WTC11 (cell line): ENCODE measurements around the gene MTUS2. TPM values are rescaled to one million over a fixed set of nuclear protein-coding genes. Genes with fewer than 3 reads are reported as not detected.

Experiments used
- ATAC-seq: fragments of 200-7000 bp; cut with Tn5 transposase; 2 replicates; pipeline ENCODE4 v1.10.0; 2021; ENCODE audit warnings: mild to moderate bottlenecking, moderate library complexity
- CTCF ChIA-PET: fragments of 300-600 bp; sonication (Branson Sonifier 250); formaldehyde crosslinking; loops from one replicate; lab custom pipeline; 2021; ENCODE audit warnings: antibody characterized with exemption; lab: Charles Lee
- POLR2A ChIA-PET: fragments of 350-600 bp; sonication (Branson Sonifier 250); formaldehyde crosslinking; loops from one replicate; lab custom pipeline; 2021; ENCODE audit warnings: antibody characterized with exemption; lab: Charles Lee
- DNase-seq: peaks from one replicate; pipeline ENCODE4 v3.0.0; 2021; ENCODE audit warnings: low spot score
- H3K27ac Mint-ChIP-seq: 2 replicates; pipeline ENCODE4 v1.8.0; 2021; ENCODE audit warnings: mixed read lengths
- H3K27me3 Mint-ChIP-seq: 2 replicates; pipeline ENCODE4 v1.8.0; 2021; ENCODE audit warnings: low read depth, mild to moderate bottlenecking, moderate library complexity, mixed read lengths
- H3K36me3 Mint-ChIP-seq: 2 replicates; pipeline ENCODE4 v1.8.0; 2021; ENCODE audit warnings: mixed read lengths
- H3K4me1 Mint-ChIP-seq: 2 replicates; pipeline ENCODE4 v1.8.0; 2022; ENCODE audit warnings: mixed read lengths
- H3K4me3 Mint-ChIP-seq: 2 replicates; pipeline ENCODE4 v1.8.0; 2021; ENCODE audit warnings: mild to moderate bottlenecking, moderate library complexity, mixed read lengths
- H3K9me3 Mint-ChIP-seq: 2 replicates; pipeline ENCODE4 v1.8.0; 2021; ENCODE audit warnings: mixed read lengths
- ERG ChIP-seq: fragments of 250-450 bp; sonication (Bioruptor Pico); IDR thresholded peaks from 2 replicates; pipeline ENCODE4 v1.8.0; 2021; ENCODE audit warnings: mild to moderate bottlenecking
- FOXK1 ChIP-seq: sonication (generic); formaldehyde crosslinking; IDR thresholded peaks from 2 replicates; pipeline ENCODE4 v1.8.0; 2022; ENCODE audit warnings: mild to moderate bottlenecking, moderate library complexity, missing genetic modification reagents
- HMGXB4 ChIP-seq: sonication (generic); formaldehyde crosslinking; IDR thresholded peaks from 2 replicates; pipeline ENCODE4 v1.8.1; 2023; ENCODE audit warnings: mild to moderate bottlenecking, moderate library complexity, missing genetic modification reagents
- JUN ChIP-seq: sonication (generic); formaldehyde crosslinking; IDR thresholded peaks from 2 replicates; pipeline ENCODE4 v1.8.0; 2023; ENCODE audit warnings: mild to moderate bottlenecking, missing genetic modification reagents
- NR1H2 ChIP-seq: sonication (generic); formaldehyde crosslinking; IDR thresholded peaks from 2 replicates; pipeline ENCODE4 v1.9.0; 2021; ENCODE audit warnings: mild to moderate bottlenecking, moderate library complexity, missing genetic modification reagents
- OVOL2 ChIP-seq: fragments of 250-450 bp; sonication (Bioruptor Pico); IDR thresholded peaks from 2 replicates; pipeline ENCODE4 v1.9.0; 2021; ENCODE audit warnings: mild to moderate bottlenecking, borderline replicate concordance
- PRRX2 ChIP-seq: fragments of 250-450 bp; sonication (Bioruptor Pico); IDR thresholded peaks from 2 replicates; pipeline ENCODE4 v1.8.0; 2021; ENCODE audit warnings: mild to moderate bottlenecking
- SMAD3 ChIP-seq: sonication (generic); formaldehyde crosslinking; IDR thresholded peaks from 2 replicates; pipeline ENCODE4 v1.8.0; 2022; ENCODE audit warnings: missing genetic modification reagents, mild to moderate bottlenecking, borderline replicate concordance
- USF1 ChIP-seq: sonication (generic); formaldehyde crosslinking; IDR thresholded peaks from 2 replicates; pipeline ENCODE4 v1.8.0; 2022; ENCODE audit warnings: mild to moderate bottlenecking, missing genetic modification reagents
- total RNA-seq: library from RNA; stranded (reverse); gene quantifications from 3 replicates; pipeline ENCODE4 v1.2.3, GENCODE V29; 2021
- TF ChIP-seq, protein P1 (sequence below): sonication (generic); formaldehyde crosslinking; IDR thresholded peaks from 2 replicates; pipeline ENCODE4 v1.8.0; 2023; ENCODE audit warnings: missing genetic modification reagents, mild to moderate bottlenecking, borderline replicate concordance
- TF ChIP-seq, protein P2 (sequence below): sonication (generic); formaldehyde crosslinking; IDR thresholded peaks from 2 replicates; pipeline ENCODE4 v1.8.0; 2022; ENCODE audit warnings: mild to moderate bottlenecking, missing genetic modification reagents
- TF ChIP-seq, protein P3 (sequence below): sonication (generic); formaldehyde crosslinking; IDR thresholded peaks from 2 replicates; pipeline ENCODE4 v1.8.1; 2023; ENCODE audit warnings: mild to moderate bottlenecking, missing genetic modification reagents, moderate library complexity
- TF ChIP-seq, protein P4 (sequence below): fragments of 250-450 bp; sonication (Bioruptor Pico); conservative IDR thresholded peaks from 2 replicates; pipeline ENCODE4 v1.9.0; 2021; ENCODE audit warnings: mild to moderate bottlenecking
- TF ChIP-seq, protein P5 (sequence below): sonication (generic); formaldehyde crosslinking; IDR thresholded peaks from 2 replicates; pipeline ENCODE4 v1.8.0; 2022; ENCODE audit warnings: mild to moderate bottlenecking, missing genetic modification reagents

Gene MTUS2
- total RNA-seq, 1 experiment from 2014 or later: 0.22 TPM

DNA sequence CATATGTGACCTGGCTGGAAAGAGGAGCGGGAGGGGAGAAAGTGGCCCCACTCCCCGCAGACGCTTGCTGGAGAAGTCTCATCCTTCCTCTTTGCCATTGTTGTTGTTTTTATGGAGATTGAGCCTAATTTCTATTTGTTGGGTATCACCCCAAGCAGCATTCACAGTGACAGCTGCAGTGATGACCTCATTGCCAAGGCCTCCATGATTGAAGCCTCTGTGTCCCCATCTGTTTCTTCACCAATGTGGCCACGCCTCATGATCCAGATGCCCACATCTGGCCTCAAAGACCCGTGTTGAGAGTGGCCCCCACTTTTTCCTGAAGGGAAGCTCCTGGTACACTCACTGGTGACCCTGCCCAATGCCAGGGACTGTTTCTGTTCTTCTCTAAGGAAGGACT lies 621.2 kb downstream of the MTUS2 start (continued):
- TF ChIP-seq, protein P1, sequence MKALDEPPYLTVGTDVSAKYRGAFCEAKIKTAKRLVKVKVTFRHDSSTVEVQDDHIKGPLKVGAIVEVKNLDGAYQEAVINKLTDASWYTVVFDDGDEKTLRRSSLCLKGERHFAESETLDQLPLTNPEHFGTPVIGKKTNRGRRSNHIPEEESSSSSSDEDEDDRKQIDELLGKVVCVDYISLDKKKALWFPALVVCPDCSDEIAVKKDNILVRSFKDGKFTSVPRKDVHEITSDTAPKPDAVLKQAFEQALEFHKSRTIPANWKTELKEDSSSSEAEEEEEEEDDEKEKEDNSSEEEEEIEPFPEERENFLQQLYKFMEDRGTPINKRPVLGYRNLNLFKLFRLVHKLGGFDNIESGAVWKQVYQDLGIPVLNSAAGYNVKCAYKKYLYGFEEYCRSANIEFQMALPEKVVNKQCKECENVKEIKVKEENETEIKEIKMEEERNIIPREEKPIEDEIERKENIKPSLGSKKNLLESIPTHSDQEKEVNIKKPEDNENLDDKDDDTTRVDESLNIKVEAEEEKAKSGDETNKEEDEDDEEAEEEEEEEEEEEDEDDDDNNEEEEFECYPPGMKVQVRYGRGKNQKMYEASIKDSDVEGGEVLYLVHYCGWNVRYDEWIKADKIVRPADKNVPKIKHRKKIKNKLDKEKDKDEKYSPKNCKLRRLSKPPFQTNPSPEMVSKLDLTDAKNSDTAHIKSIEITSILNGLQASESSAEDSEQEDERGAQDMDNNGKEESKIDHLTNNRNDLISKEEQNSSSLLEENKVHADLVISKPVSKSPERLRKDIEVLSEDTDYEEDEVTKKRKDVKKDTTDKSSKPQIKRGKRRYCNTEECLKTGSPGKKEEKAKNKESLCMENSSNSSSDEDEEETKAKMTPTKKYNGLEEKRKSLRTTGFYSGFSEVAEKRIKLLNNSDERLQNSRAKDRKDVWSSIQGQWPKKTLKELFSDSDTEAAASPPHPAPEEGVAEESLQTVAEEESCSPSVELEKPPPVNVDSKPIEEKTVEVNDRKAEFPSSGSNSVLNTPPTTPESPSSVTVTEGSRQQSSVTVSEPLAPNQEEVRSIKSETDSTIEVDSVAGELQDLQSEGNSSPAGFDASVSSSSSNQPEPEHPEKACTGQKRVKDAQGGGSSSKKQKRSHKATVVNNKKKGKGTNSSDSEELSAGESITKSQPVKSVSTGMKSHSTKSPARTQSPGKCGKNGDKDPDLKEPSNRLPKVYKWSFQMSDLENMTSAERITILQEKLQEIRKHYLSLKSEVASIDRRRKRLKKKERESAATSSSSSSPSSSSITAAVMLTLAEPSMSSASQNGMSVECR: no peak

DNA sequence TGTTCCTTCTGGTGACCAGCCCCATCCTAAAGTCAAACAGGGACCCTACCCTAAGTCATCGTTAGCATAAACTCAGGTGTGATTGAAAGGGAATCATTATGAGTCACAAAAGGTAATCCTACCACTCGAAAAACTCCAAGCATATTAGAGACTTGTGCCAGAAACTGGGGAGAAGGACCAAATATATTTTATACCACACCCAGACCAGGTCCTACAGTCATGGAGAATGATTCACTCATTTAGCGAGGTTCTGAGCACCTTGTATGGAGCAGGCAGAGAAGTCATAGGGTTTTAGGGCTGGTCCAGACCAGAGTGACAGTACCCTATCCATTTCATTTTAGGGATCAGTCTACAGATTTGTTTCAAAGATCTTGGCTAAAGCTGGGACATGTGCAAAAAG lies 625.9 kb downstream of the MTUS2 start:
- TF ChIP-seq HMGXB4: no peak
- TF ChIP-seq, protein P2, sequence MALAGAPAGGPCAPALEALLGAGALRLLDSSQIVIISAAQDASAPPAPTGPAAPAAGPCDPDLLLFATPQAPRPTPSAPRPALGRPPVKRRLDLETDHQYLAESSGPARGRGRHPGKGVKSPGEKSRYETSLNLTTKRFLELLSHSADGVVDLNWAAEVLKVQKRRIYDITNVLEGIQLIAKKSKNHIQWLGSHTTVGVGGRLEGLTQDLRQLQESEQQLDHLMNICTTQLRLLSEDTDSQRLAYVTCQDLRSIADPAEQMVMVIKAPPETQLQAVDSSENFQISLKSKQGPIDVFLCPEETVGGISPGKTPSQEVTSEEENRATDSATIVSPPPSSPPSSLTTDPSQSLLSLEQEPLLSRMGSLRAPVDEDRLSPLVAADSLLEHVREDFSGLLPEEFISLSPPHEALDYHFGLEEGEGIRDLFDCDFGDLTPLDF (CRISPR knock-in tag): no peak
- no peak for TF ChIP-seq SMAD3 (CRISPR knock-in tag)
- TF ChIP-seq NR1H2: no peak
- no peak for TF ChIP-seq OVOL2
- no peak for TF ChIP-seq USF1
- TF ChIP-seq ERG (CRISPR knock-in tag): no peak
- TF ChIP-seq, protein P3, sequence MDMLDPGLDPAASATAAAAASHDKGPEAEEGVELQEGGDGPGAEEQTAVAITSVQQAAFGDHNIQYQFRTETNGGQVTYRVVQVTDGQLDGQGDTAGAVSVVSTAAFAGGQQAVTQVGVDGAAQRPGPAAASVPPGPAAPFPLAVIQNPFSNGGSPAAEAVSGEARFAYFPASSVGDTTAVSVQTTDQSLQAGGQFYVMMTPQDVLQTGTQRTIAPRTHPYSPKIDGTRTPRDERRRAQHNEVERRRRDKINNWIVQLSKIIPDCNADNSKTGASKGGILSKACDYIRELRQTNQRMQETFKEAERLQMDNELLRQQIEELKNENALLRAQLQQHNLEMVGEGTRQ (CRISPR knock-in tag): no peak
- TF ChIP-seq, protein P4, sequence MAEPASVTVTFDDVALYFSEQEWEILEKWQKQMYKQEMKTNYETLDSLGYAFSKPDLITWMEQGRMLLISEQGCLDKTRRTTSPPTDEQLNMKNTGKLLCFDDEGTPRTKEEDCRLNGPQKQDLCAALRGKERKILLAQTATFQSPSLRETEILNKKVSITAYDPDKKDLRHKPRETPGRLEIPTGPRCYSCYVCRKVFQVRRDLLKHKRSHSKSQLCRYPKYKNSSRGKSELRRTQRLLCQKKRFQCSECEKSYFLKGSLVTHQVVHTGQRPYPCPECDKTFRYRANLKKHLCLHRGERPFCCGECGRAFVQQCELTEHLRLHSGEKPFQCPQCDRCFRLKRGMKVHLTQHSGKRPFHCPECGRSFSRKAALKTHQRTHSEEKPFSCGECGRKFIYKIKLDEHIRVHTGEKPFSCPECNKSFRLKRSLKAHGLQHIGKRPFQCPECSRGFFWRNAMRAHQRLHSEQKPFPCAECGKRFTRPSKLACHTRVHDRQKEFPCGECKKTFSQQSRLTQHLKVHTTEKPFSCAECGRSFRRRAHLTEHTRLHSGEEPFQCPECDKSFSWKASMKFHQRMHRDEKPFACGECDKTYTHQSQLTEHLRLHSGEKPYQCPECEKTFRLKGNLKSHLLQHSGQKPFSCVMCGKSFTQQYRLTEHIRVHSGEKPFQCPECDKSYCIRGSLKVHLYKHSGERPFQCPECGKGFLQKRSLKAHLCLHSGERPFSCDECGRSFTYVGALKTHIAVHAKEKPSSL (CRISPR knock-in tag): no peak
- ChIA-PET POLR2A (no interaction called here), CTCF (interaction anchor here (1.2 kb wide), 1 partner anchor 9 kb away, joined by 3 read pairs; no protein-coding TSS in a partner anchor)
- no peak overlapping the region for H3K4me3 Mint-ChIP-seq
- DNase-seq: no peak
- H3K4me1 Mint-ChIP-seq: peaks cover 11% of the 10 kb centered on the region
- H3K27me3 Mint-ChIP-seq: no peaks in the 10 kb centered on the region
- no peaks in the 10 kb centered on the region for H3K9me3 Mint-ChIP-seq
- H3K27ac Mint-ChIP-seq: no peak overlapping the region
- ATAC-seq: no peak
- H3K36me3 Mint-ChIP-seq: no peaks in the 10 kb centered on the region

GRCh38 chr13:29448174-29448573 lies 628.0 kb downstream of the MTUS2 start:
- ATAC-seq (no peak), DNase-seq (no peak)
- no peaks in the 10 kb centered on the region for H3K27me3 Mint-ChIP-seq
- no peaks in the 10 kb centered on the region for H3K9me3 Mint-ChIP-seq
- no peak overlapping the region for H3K4me3 Mint-ChIP-seq
- ChIA-PET POLR2A (no interaction called here), CTCF (interaction anchor here (0.8 kb wide), 1 partner anchor 24 kb away, joined by 4 read pairs; no protein-coding TSS in a partner anchor)
- peaks cover 11% of the 10 kb centered on the region for H3K4me1 Mint-ChIP-seq
- H3K36me3 Mint-ChIP-seq: no peaks in the 10 kb centered on the region
- TF ChIP-seq PRRX2 (CRISPR knock-in tag): no peak
- TF ChIP-seq JUN: no peak
- no peak for TF ChIP-seq FOXK1 (CRISPR knock-in tag)
- TF ChIP-seq, protein P5, sequence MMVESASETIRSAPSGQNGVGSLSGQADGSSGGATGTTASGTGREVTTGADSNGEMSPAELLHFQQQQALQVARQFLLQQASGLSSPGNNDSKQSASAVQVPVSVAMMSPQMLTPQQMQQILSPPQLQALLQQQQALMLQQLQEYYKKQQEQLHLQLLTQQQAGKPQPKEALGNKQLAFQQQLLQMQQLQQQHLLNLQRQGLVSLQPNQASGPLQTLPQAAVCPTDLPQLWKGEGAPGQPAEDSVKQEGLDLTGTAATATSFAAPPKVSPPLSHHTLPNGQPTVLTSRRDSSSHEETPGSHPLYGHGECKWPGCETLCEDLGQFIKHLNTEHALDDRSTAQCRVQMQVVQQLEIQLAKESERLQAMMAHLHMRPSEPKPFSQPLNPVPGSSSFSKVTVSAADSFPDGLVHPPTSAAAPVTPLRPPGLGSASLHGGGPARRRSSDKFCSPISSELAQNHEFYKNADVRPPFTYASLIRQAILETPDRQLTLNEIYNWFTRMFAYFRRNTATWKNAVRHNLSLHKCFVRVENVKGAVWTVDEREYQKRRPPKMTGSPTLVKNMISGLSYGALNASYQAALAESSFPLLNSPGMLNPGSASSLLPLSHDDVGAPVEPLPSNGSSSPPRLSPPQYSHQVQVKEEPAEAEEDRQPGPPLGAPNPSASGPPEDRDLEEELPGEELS (CRISPR knock-in tag): no peak
- no peak overlapping the region for H3K27ac Mint-ChIP-seq
